HG02981 (cell line): ENCODE results near the gene ZNF669.

Experiments used
- ATAC-seq: cut with Tn5 transposase; IDR thresholded peaks from one replicate; pipeline ENCODE4 v1.9.1; 2021; ENCODE audit warnings: mild to moderate bottlenecking, moderate library complexity; ENCODE audit not compliant: unreplicated experiment

Gene ZNF669

GRCh38 chr1:247077213-247077612 is 26.9 kb downstream of the ZNF669 start:
- no peak for ATAC-seq

- ATAC-seq: no peak
Observed at GRCh38 chr1:247070645-247071044, 33.5 kb downstream of the ZNF669 start.

DNA sequence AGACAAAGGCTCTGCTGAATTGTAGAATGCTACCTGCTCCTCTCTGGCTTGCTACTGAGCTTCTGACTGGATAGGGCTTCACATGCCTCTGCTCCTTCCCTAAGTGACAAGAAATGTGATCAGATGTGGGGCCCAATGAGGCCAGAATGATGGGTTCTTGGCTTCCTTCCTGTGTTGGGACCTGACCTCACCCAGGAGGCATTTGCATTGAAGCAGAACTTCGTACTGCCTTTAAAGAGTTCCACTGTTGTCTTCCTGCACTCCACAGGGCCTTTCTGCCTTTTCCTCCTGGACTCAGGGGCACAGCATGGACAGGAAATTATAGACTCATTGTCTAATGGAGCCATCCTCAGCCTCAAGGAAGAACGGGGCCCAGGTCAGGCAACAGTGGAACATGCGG is 39.9 kb downstream of the ZNF669 start:
- ATAC-seq: no peak

GRCh38 chr1:247060771-247061170 is 43.4 kb downstream of the ZNF669 start:
- no peak for ATAC-seq

DNA sequence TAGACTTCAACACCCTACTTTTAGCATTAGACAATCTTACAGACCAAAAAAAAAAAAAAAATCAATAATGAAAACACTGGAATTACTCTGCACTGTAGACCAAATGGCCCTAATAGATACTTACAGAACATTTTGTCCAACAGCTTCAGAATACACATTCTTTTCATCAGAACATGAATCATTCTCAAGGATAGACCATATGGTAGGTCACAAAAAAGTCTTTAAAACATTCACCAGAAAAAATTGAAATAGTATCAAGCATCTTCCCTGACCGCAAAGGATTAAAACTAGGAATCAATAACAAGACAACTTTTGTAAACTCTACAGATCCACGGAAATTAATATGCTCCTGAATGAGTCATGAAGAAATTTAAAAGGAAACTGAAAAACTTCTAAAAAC is 48.1 kb downstream of the ZNF669 start:
- no peak for ATAC-seq

GRCh38 chr1:247054992-247055415 is 49.2 kb downstream of the ZNF669 start:
- ATAC-seq: no peak
